ENCODE results near the gene DDN. TPM values are rescaled to one million over a fixed set of nuclear protein-coding genes. Genes with fewer than 3 reads are reported as not detected.

The DDN gene
- total and polyA plus RNA-seq, 9 of the 15 experiments (the other 6 are each of a cell fraction or from before 2014, with no cell fraction given), result 0.03 to 3.6 (median 1.6) TPM

DNA sequence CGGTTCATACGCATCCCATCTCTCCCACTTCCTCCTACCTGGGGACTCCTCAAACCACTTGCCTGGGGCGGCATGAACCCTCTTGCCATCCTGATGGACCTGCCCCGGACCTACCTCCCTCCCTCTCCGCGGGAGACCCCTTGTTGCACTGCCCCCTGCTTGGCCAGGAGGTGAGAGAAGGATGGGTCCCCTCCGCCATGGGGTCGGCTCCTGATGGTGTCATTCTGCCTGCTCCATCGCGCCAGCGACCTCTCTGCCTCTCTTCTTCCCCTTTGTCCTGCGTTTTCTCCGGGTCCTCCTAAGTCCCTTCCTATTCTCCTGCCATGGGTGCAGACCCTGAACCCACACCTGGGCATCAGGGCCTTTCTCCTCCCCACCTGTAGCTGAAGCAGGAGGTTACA lies 17.4 kb downstream of the DDN start (continued):
- TF ChIP-seq, protein P1, sequence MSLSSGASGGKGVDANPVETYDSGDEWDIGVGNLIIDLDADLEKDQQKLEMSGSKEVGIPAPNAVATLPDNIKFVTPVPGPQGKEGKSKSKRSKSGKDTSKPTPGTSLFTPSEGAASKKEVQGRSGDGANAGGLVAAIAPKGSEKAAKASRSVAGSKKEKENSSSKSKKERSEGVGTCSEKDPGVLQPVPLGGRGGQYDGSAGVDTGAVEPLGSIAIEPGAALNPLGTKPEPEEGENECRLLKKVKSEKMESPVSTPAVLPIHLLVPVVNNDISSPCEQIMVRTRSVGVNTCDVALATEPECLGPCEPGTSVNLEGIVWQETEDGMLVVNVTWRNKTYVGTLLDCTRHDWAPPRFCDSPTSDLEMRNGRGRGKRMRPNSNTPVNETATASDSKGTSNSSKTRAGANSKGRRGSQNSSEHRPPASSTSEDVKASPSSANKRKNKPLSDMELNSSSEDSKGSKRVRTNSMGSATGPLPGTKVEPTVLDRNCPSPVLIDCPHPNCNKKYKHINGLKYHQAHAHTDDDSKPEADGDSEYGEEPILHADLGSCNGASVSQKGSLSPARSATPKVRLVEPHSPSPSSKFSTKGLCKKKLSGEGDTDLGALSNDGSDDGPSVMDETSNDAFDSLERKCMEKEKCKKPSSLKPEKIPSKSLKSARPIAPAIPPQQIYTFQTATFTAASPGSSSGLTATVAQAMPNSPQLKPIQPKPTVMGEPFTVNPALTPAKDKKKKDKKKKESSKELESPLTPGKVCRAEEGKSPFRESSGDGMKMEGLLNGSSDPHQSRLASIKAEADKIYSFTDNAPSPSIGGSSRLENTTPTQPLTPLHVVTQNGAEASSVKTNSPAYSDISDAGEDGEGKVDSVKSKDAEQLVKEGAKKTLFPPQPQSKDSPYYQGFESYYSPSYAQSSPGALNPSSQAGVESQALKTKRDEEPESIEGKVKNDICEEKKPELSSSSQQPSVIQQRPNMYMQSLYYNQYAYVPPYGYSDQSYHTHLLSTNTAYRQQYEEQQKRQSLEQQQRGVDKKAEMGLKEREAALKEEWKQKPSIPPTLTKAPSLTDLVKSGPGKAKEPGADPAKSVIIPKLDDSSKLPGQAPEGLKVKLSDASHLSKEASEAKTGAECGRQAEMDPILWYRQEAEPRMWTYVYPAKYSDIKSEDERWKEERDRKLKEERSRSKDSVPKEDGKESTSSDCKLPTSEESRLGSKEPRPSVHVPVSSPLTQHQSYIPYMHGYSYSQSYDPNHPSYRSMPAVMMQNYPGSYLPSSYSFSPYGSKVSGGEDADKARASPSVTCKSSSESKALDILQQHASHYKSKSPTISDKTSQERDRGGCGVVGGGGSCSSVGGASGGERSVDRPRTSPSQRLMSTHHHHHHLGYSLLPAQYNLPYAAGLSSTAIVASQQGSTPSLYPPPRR (CRISPR knock-in tag; IDR thresholded peaks at IDR 0.05; ENCODE audit: borderline replicate concordance), result no peak
- TF ChIP-seq BRD9 (IDR thresholded peaks at IDR 0.05; ENCODE audit: low read depth, partially characterized antibody), result no peak

DNA sequence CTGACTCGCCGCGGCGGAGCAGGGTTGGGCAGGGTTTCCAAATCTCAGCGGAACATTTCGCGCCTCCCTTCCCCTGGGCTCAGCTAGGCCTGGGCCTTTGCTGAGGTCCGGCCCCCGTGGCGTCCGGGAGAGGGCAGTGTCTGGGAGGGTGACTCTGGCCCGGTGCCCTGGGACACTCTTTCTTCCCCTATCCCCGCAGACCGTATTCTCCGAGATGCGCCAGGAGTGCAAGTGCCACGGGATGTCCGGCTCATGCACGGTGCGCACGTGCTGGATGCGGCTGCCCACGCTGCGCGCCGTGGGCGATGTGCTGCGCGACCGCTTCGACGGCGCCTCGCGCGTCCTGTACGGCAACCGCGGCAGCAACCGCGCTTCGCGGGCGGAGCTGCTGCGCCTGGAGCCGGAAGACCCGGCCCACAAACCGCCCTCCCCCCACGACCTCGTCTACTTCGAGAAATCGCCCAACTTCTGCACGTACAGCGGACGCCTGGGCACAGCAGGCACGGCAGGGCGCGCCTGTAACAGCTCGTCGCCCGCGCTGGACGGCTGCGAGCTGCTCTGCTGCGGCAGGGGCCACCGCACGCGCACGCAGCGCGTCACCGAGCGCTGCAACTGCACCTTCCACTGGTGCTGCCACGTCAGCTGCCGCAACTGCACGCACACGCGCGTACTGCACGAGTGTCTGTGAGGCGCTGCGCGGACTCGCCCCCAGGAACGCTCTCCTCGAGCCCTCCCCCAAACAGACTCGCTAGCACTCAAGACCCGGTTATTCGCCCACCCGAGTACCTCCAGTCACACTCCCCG lies 18.0 kb downstream of the DDN start:
- no peak for FAIRE-seq
- WGBS (ENCODE audit: insufficient coverage, low coverage, missing lambda C conversion rate), result 13% methylated on average over 66 of the region's 91 CpGs
- no TSS peak for BruUV-seq (replicated peaks)
- Histone ChIP-seq H2AFZ (ENCODE audit: low read depth, low read length) (0 out of 2 replicates have a peak overlapping the region, but pooled peaks have one; percentile 52), H3K9me3 (replicated peaks; ENCODE audit: control insufficient read depth, insufficient read depth, low read depth, low read length) (no peaks in the 10 kb centered on the region), H3K79me2 (ENCODE audit: control insufficient read depth, insufficient read depth, low read length) (no peaks in the 10 kb centered on the region), H4K20me1 (replicated peaks; ENCODE audit: control insufficient read depth, insufficient read depth, low read length) (no peaks in the 10 kb centered on the region; the same call in none of the 2 replicates), H3K4me3 (no peak overlapping the region), H3K4me2 (ENCODE audit: insufficient read depth, low read length) (peak overlapping the region; percentile 33; the same call in 1 of the 2 replicates), H3K9ac (ENCODE audit: insufficient read depth in 1 of 2, low read depth in 2 of 2, low read length in 2 of 2) (peak overlapping the region in 1 of 2 experiments; percentile 59; a peak in 1 of 4 replicates), H3K36me3 (ENCODE audit: control insufficient read depth, insufficient read depth, low read length) (no peaks in the 10 kb centered on the region), H3K4me1 (replicated peaks in 1 of 2; ENCODE audit: control insufficient read depth in 2 of 2, insufficient read depth in 2 of 2, low read length in 2 of 2) (peaks cover 6 to 42% of the 10 kb centered on the region in 2 experiments; a peak in 3 of 5 replicates), H3K9me1 (ENCODE audit: control insufficient read depth, insufficient read depth, low read length) (peaks cover 3% of the 10 kb centered on the region), H3K27me3 (ENCODE audit: control insufficient read depth in 2 of 2, insufficient read depth in 2 of 2, low read length in 2 of 2) (peaks cover 46 to 71% of the 10 kb centered on the region in 2 experiments; a peak in 4 of 5 replicates), H3K27ac (ENCODE audit: extremely low read depth, low read depth, low read length) (no peak overlapping the region)
- ATAC-seq, result peak; percentile 67
- CTCF ChIA-PET (ENCODE audit: low intra/inter-chr PET ratio), result no interaction called here
- peak in 3 of 4 experiments; percentile 43 to 51 (median 44) for DNase-seq (ENCODE audit: extremely low read depth in 1 of 4, low spot score in 3 of 4)
- in situ Hi-C loops (cut with MboI), result no loop called here
- POLR2A ChIA-PET, result interaction anchor here (1.0 kb wide), 1 partner anchor 47 kb away, joined by 3 read pairs; no protein-coding TSS in a partner anchor
- intact Hi-C loops (cut with micrococcal nuclease), result loop anchor here (10.0 kb wide), 1 partner anchor 226 kb away; no protein-coding TSS in a partner anchor
- no peak for TF ChIP-seq POU5F1 (IDR thresholded peaks at IDR 0.05; ENCODE audit: borderline replicate concordance, low read depth, low read length, partially characterized antibody)
- no peak for TF ChIP-seq TRIM28 (IDR thresholded peaks at IDR 0.05)
- no peak for TF ChIP-seq JUNB (CRISPR knock-in tag; conservative IDR thresholded peaks at IDR 0.05)
- TF ChIP-seq ZNF197 (CRISPR knock-in tag; IDR thresholded peaks at IDR 0.05; ENCODE audit: low read depth), result no peak
- no peak for TF ChIP-seq FUS (optimal IDR thresholded peaks at IDR 0.05; ENCODE audit: low read depth, low read length)
- TF ChIP-seq, protein P2, sequence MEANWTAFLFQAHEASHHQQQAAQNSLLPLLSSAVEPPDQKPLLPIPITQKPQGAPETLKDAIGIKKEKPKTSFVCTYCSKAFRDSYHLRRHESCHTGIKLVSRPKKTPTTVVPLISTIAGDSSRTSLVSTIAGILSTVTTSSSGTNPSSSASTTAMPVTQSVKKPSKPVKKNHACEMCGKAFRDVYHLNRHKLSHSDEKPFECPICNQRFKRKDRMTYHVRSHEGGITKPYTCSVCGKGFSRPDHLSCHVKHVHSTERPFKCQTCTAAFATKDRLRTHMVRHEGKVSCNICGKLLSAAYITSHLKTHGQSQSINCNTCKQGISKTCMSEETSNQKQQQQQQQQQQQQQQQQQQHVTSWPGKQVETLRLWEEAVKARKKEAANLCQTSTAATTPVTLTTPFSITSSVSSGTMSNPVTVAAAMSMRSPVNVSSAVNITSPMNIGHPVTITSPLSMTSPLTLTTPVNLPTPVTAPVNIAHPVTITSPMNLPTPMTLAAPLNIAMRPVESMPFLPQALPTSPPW (CRISPR knock-in tag; IDR thresholded peaks at IDR 0.05), result no peak
- no peak for TF ChIP-seq DMBX1 (CRISPR knock-in tag; IDR thresholded peaks at IDR 0.05; ENCODE audit: borderline replicate concordance)
- TF ChIP-seq PML (IDR thresholded peaks at IDR 0.05; ENCODE audit: low read length), result no peak

Data from K562 (cell line).